Measurements from ENCODE around the gene ZBTB7C. TPM values are rescaled to one million over a fixed set of nuclear protein-coding genes. Genes with fewer than 3 reads are reported as not detected.

Gene ZBTB7C
- total RNA-seq, 2 experiments from 2014 or later: not detected

DNA sequence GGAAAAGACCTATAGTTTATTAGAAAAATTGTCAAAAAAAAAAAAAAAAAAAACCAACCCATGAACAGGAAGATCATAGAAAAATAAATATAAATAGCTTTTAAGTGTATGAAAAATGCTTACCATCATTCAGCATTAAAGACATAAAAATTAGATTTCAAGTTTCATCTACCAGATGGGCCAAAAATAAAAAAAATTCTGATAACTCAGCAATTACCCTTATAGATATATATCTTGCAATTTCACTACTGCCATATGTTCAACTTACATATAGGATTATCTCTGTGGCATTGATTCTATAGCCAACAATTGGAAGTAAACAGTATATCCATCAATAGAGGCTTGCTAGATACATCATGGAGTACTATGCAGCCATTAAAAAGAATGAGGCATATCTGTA, 352.2 kb downstream of the ZBTB7C start:
- Histone ChIP-seq H3K27ac (ENCODE audit: low read depth, low read length, poor library complexity, severe bottlenecking) (no peak overlapping the region), H4K20me1 (ENCODE audit: insufficient read depth, low read length) (no peaks in the 10 kb centered on the region), H3K4me2 (ENCODE audit: low read length) (no peak overlapping the region), H3K36me3 (ENCODE audit: insufficient read depth, low read length) (no peaks in the 10 kb centered on the region), H3K4me3 (ENCODE audit: low read depth, low read length, poor library complexity, severe bottlenecking) (no peak overlapping the region), H2AFZ (ENCODE audit: low read length) (no peak overlapping the region), H3K79me2 (ENCODE audit: insufficient read depth, low read depth, low read length) (no peaks in the 10 kb centered on the region), H3K9me2 (ENCODE audit: insufficient read depth, low read length) (no peaks in the 10 kb centered on the region), H3K4me1 (ENCODE audit: insufficient read depth, low read length, poor library complexity, severe bottlenecking) (no peaks in the 10 kb centered on the region), H3K9me3 (ENCODE audit: low read length) (no peaks in the 10 kb centered on the region)
- no peak for DNase-seq (ENCODE audit: low spot score)
- no TSS peak for BruUV-seq (replicated peaks)
- intact Hi-C loops (cut with micrococcal nuclease; ENCODE audit: unreplicated experiment): no loop called here
- ChIA-PET CTCF (ENCODE audit: unreplicated experiment) (no interaction called here), POLR2A (interaction anchor here (0.6 kb wide), 1 partner anchor 261 kb away, joined by 3 read pairs; no protein-coding TSS in a partner anchor)
- TF ChIP-seq, protein P1, sequence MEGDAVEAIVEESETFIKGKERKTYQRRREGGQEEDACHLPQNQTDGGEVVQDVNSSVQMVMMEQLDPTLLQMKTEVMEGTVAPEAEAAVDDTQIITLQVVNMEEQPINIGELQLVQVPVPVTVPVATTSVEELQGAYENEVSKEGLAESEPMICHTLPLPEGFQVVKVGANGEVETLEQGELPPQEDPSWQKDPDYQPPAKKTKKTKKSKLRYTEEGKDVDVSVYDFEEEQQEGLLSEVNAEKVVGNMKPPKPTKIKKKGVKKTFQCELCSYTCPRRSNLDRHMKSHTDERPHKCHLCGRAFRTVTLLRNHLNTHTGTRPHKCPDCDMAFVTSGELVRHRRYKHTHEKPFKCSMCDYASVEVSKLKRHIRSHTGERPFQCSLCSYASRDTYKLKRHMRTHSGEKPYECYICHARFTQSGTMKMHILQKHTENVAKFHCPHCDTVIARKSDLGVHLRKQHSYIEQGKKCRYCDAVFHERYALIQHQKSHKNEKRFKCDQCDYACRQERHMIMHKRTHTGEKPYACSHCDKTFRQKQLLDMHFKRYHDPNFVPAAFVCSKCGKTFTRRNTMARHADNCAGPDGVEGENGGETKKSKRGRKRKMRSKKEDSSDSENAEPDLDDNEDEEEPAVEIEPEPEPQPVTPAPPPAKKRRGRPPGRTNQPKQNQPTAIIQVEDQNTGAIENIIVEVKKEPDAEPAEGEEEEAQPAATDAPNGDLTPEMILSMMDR (conservative IDR thresholded peaks at IDR 0.05; ENCODE audit: low read length): no peak
- TF ChIP-seq EZH2phosphoT487 (IDR thresholded peaks at IDR 0.05; ENCODE audit: borderline replicate concordance, low read depth, low read length): no peak

DNA sequence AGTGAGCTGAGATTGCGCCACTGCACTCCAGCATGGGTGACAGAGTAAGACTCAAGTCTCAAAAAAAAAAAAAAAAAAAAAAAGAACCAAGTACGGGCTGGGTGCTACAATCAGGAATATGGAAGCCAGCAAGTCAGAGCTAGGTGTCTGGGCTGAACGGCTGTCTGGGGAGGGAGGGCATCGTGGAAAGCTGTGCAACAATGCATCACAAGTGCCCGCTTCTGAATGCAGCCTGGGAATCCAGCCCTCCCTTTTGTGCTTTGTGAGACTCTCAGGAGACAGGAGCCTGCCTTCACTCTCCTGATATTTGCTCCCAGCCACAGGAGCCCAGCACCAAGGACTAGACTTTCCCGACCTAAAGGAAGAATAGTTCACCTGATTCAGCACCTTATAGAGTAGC, 353.8 kb downstream of the ZBTB7C start:
- intact Hi-C loops (cut with micrococcal nuclease; ENCODE audit: unreplicated experiment): no loop called here
- BruUV-seq (replicated peaks): no TSS peak
- no peaks in the 10 kb centered on the region for H4K20me1 ChIP-seq (ENCODE audit: insufficient read depth, low read length)
- no peaks in the 10 kb centered on the region for H3K4me1 ChIP-seq (ENCODE audit: insufficient read depth, low read length, poor library complexity, severe bottlenecking)
- no peak overlapping the region for H3K27ac ChIP-seq (ENCODE audit: low read depth, low read length, poor library complexity, severe bottlenecking)
- no peaks in the 10 kb centered on the region for H3K9me2 ChIP-seq (ENCODE audit: insufficient read depth, low read length)
- no peak overlapping the region for H3K4me3 ChIP-seq (ENCODE audit: low read depth, low read length, poor library complexity, severe bottlenecking)
- no peaks in the 10 kb centered on the region for H3K79me2 ChIP-seq (ENCODE audit: insufficient read depth, low read depth, low read length)
- H3K4me2 ChIP-seq (ENCODE audit: low read length): no peak overlapping the region
- POLR2A ChIA-PET: interaction anchor here (0.7 kb wide), 1 partner anchor 281 kb away, joined by 5 read pairs; no protein-coding TSS in a partner anchor
- TF ChIP-seq, protein P1 (conservative IDR thresholded peaks at IDR 0.05; ENCODE audit: low read length): no peak
- TF ChIP-seq EZH2phosphoT487 (IDR thresholded peaks at IDR 0.05; ENCODE audit: borderline replicate concordance, low read depth, low read length): no peak
- CTCF ChIA-PET (ENCODE audit: unreplicated experiment): no interaction called here
- no peaks in the 10 kb centered on the region for H3K9me3 ChIP-seq (ENCODE audit: low read length)
- no peak overlapping the region for H2AFZ ChIP-seq (ENCODE audit: low read length)
- DNase-seq (ENCODE audit: low spot score): no peak
- H3K36me3 ChIP-seq (ENCODE audit: insufficient read depth, low read length): no peaks in the 10 kb centered on the region

DNA sequence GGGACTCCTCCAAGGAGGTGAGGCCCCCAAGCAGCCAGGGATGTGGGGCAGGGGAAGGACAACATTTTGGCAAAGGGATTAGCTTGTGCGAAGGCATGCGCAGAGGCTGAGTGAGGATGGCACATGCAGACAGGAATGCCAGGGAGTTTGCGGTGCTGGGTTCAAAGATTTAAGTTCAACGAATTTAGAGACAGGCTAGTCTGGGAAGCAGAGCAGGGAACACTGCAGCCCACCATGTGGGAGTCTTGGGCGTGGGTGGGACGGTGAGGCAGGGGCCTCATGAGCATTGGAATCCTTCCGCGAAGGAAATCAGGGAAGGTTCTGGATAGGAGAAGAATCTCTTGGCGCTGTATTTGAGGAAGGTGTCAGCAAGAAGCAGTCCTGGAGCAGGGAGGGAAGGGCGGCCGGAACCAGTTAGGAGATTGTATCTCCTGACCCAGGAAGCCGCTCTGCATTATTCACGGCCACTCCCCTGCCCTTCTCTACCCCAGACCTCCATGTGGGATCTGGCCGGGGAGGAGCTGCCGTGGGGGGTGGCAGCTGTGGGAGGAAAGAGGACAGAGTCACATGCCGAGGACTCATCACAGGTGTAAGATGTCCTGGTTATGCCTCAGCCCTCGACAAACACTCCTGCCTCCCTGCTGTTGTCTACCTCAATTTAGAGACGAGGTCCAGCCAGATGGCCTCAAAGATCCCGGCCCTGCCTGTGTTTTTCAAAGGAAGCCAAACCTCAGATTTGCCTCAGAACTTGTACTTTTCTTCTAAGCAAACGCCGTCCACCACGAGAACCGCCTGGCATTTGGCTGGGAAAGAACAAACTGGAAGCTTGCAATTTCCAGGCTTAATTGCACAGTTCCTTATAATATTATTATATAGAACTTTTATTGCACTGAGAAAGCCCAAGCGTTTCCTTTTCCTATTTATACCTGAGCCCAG, 355.0 kb downstream of the ZBTB7C start:
- Histone ChIP-seq H3K27ac (ENCODE audit: low read depth, low read length, poor library complexity, severe bottlenecking) (no peak overlapping the region), H3K9me2 (ENCODE audit: insufficient read depth, low read length) (no peaks in the 10 kb centered on the region), H3K79me2 (ENCODE audit: insufficient read depth, low read depth, low read length) (no peaks in the 10 kb centered on the region), H3K9me3 (ENCODE audit: low read length) (no peaks in the 10 kb centered on the region), H2AFZ (ENCODE audit: low read length) (no peak overlapping the region), H3K4me1 (ENCODE audit: insufficient read depth, low read length, poor library complexity, severe bottlenecking) (no peaks in the 10 kb centered on the region), H4K20me1 (ENCODE audit: insufficient read depth, low read length) (no peaks in the 10 kb centered on the region), H3K4me3 (ENCODE audit: low read depth, low read length, poor library complexity, severe bottlenecking) (no peak overlapping the region), H3K4me2 (ENCODE audit: low read length) (no peak overlapping the region), H3K36me3 (ENCODE audit: insufficient read depth, low read length) (no peaks in the 10 kb centered on the region)
- intact Hi-C loops (cut with micrococcal nuclease; ENCODE audit: unreplicated experiment): no loop called here
- DNase-seq (ENCODE audit: low spot score): no peak
- no TSS peak for BruUV-seq (replicated peaks)
- TF ChIP-seq, protein P1 (conservative IDR thresholded peaks at IDR 0.05; ENCODE audit: low read length): no peak
- no peak for TF ChIP-seq EZH2phosphoT487 (IDR thresholded peaks at IDR 0.05; ENCODE audit: borderline replicate concordance, low read depth, low read length)
- ChIA-PET CTCF (ENCODE audit: unreplicated experiment) (no interaction called here), POLR2A (interaction anchor here (0.7 kb wide), 1 partner anchor 282 kb away, joined by 5 read pairs; no protein-coding TSS in a partner anchor)

All from OCI-LY7 (cell line).